Neural progenitor cell (in vitro differentiated cells): ENCODE measurements around the gene EIF2D.
"Not testable (repeated sequence)": the region's sequence is repeated elsewhere in the genome, so short reads cannot be mapped to it uniquely, and the experiment has no call there.

Experiments
- EZH2 ChIP-seq: fragments of 200-600 bp; sonication (generic); IDR thresholded peaks from 2 replicates; pipeline ENCODE4 v1.6.1; 2017; ENCODE audit warnings: antibody characterized with exemption, mild to moderate bottlenecking, moderate library complexity
- EZH2phosphoT487 ChIP-seq: fragments of 200-600 bp; sonication (generic); IDR thresholded peaks from 2 replicates; pipeline ENCODE4 v1.6.1; 2017; ENCODE audit warnings: antibody characterized with exemption
- TF ChIP-seq, protein P1 (sequence below): fragments of 200-600 bp; sonication (generic); IDR thresholded peaks from 2 replicates; pipeline ENCODE4 v1.5.1; 2017; ENCODE audit warnings: antibody characterized with exemption, mild to moderate bottlenecking

DNA sequence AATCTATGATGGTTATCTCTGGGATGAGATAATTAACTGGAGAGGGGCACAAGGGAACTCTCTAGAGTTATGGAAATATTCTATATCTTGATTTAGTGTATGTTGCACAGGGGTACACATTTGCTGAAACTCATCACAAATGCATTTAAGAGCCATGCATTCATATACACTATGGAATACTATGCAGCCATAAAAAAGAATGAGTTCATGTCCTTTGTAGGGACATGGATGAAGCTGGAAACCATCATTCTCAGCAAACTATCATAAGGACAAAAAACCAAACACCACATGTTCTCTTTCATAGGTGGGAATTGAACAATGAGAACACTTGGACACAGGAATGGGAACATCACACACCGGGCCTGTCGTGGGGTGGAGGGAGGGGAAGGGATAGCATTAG is 14.1 kb upstream of the EIF2D start:
- TF ChIP-seq, protein P1, sequence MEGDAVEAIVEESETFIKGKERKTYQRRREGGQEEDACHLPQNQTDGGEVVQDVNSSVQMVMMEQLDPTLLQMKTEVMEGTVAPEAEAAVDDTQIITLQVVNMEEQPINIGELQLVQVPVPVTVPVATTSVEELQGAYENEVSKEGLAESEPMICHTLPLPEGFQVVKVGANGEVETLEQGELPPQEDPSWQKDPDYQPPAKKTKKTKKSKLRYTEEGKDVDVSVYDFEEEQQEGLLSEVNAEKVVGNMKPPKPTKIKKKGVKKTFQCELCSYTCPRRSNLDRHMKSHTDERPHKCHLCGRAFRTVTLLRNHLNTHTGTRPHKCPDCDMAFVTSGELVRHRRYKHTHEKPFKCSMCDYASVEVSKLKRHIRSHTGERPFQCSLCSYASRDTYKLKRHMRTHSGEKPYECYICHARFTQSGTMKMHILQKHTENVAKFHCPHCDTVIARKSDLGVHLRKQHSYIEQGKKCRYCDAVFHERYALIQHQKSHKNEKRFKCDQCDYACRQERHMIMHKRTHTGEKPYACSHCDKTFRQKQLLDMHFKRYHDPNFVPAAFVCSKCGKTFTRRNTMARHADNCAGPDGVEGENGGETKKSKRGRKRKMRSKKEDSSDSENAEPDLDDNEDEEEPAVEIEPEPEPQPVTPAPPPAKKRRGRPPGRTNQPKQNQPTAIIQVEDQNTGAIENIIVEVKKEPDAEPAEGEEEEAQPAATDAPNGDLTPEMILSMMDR = not testable (repeated sequence)
- not testable (repeated sequence) for TF ChIP-seq EZH2phosphoT487, EZH2
